H9 (cell line): ENCODE data around the gene CBX5. TPM values are rescaled to one million over a fixed set of nuclear protein-coding genes. Genes with fewer than 3 reads are reported as not detected.
A peak's percentile ranks its signal among the peaks of the same experiment; 100 is the strongest.

Experiments used
- DNase-seq: peaks from one replicate; pipeline ENCODE4 v3.0.0-alpha.2; 2017
- H2AFZ ChIP-seq: one replicate; pipeline ENCODE4 v1.6.1; 2013; ENCODE audit warnings: mild to moderate bottlenecking, low read length, control low read depth, moderate library complexity
- H2AK5ac ChIP-seq: 2 replicates; pipeline ENCODE4 v1.6.1; 2013; ENCODE audit warnings: low read length, control low read depth, mixed read lengths; ENCODE audit not compliant: insufficient read length
- H2BK120ac ChIP-seq: one replicate; pipeline ENCODE4 v1.6.1; 2013; ENCODE audit warnings: low read depth, mild to moderate bottlenecking, low read length, control low read depth, inconsistent platforms; ENCODE audit not compliant: poor library complexity, severe bottlenecking
- H2BK12ac ChIP-seq: 2 replicates; pipeline ENCODE4 v1.6.1; 2013; ENCODE audit warnings: low read length, control low read depth, mixed read lengths, low read depth; ENCODE audit not compliant: insufficient read length
- H2BK15ac ChIP-seq: 2 replicates; pipeline ENCODE4 v1.6.1; 2013; ENCODE audit warnings: low read depth, low read length, control low read depth
- H2BK20ac ChIP-seq: one replicate; pipeline ENCODE4 v1.6.1; 2013; ENCODE audit warnings: low read depth, mild to moderate bottlenecking, low read length, control low read depth, inconsistent platforms; ENCODE audit not compliant: poor library complexity, severe bottlenecking
- H2BK5ac ChIP-seq: 2 replicates; pipeline ENCODE4 v1.6.1; 2013; ENCODE audit warnings: low read length, control low read depth, mixed read lengths; ENCODE audit not compliant: insufficient read length
- H3K14ac ChIP-seq: 2 replicates; pipeline ENCODE4 v1.6.1; 2013; ENCODE audit warnings: low read length, control low read depth; ENCODE audit not compliant: insufficient read depth
- H3K18ac ChIP-seq: 2 replicates; pipeline ENCODE4 v1.6.1; 2013; ENCODE audit warnings: low read depth, mild to moderate bottlenecking, mixed read lengths, low read length, control low read depth; ENCODE audit not compliant: insufficient read length
- H3K23ac ChIP-seq: 2 replicates; pipeline ENCODE4 v1.6.1; 2013; ENCODE audit warnings: low read length, control low read depth, mixed read lengths, low read depth; ENCODE audit not compliant: insufficient read length
- H3K23me2 ChIP-seq: 2 replicates; pipeline ENCODE4 v1.6.1; 2013; ENCODE audit warnings: low read depth, mild to moderate bottlenecking, mixed read lengths, low read length, control low read depth; ENCODE audit not compliant: insufficient read length, poor library complexity, severe bottlenecking
- H3K27ac ChIP-seq: 2 replicates; pipeline ENCODE4 v1.5.1; 2013; ENCODE audit warnings: low read length, control low read depth, mixed read lengths, low read depth; ENCODE audit not compliant: insufficient read length
- H3K27me3 ChIP-seq: 2 replicates; pipeline ENCODE4 v1.6.1; 2013; ENCODE audit warnings: low read length, control low read depth, inconsistent platforms; ENCODE audit not compliant: insufficient read depth
- H3K4ac ChIP-seq: 2 replicates; pipeline ENCODE4 v1.6.1; 2013; ENCODE audit warnings: low read depth, mild to moderate bottlenecking, control low read depth, inconsistent platforms, low read length, moderate library complexity
- H3K4me1 ChIP-seq: 2 replicates; pipeline ENCODE4 v1.6.1; 2013; ENCODE audit warnings: low read length, control low read depth, inconsistent platforms; ENCODE audit not compliant: insufficient read depth
- H3K4me2 ChIP-seq: 2 replicates; pipeline ENCODE4 v1.6.1; 2013; ENCODE audit warnings: low read length, control low read depth, mixed read lengths; ENCODE audit not compliant: insufficient read length, insufficient read depth
- H3K56ac ChIP-seq: 2 replicates; pipeline ENCODE4 v1.6.1; 2013; ENCODE audit warnings: low read depth, mild to moderate bottlenecking, mixed read lengths, low read length, control low read depth; ENCODE audit not compliant: insufficient read length
- H3K79me1 ChIP-seq: 2 replicates; pipeline ENCODE4 v1.6.1; 2013; ENCODE audit warnings: low read depth, mild to moderate bottlenecking, moderate library complexity, low read length, control low read depth, inconsistent platforms; ENCODE audit not compliant: insufficient read depth, poor library complexity, severe bottlenecking
- H3K79me2 ChIP-seq: 2 replicates; pipeline ENCODE4 v1.6.1; 2013; ENCODE audit warnings: low read length, control low read depth, inconsistent platforms; ENCODE audit not compliant: insufficient read depth
- H3K9ac ChIP-seq: 2 replicates; pipeline ENCODE4 v1.6.1; 2013; ENCODE audit warnings: low read length, control low read depth, mixed read lengths; ENCODE audit not compliant: insufficient read length; ENCODE audit errors: extremely low read depth
- H3K9me3 ChIP-seq: one replicate; pipeline ENCODE4 v1.6.1; 2013; ENCODE audit warnings: low read depth, low read length, inconsistent platforms; ENCODE audit not compliant: control insufficient read depth
- H3T11ph ChIP-seq: one replicate; pipeline ENCODE4 v1.6.1; 2013; ENCODE audit warnings: mild to moderate bottlenecking, low read length, control low read depth, inconsistent platforms
- H4K20me1 ChIP-seq: one replicate; pipeline ENCODE4 v1.6.1; 2013; ENCODE audit not compliant: control insufficient read depth, insufficient read length, insufficient read depth
- H4K5ac ChIP-seq: 2 replicates; pipeline ENCODE4 v1.6.1; 2013; ENCODE audit warnings: low read depth, mild to moderate bottlenecking, mixed read lengths, low read length, control low read depth; ENCODE audit not compliant: insufficient read length
- H4K8ac ChIP-seq: replicated peaks from 2 replicates; pipeline ENCODE4 v1.6.1; 2013; ENCODE audit warnings: low read length, control low read depth, mixed read lengths, low read depth; ENCODE audit not compliant: insufficient read length
- H4K91ac ChIP-seq: 2 replicates; pipeline ENCODE4 v1.6.1; 2013; ENCODE audit warnings: low read depth, mild to moderate bottlenecking, moderate library complexity, mixed read lengths, low read length, control low read depth; ENCODE audit not compliant: insufficient read length
- H3K27ac Mint-ChIP-seq, 3 experiments: 2 replicates in 2 of 3; 3 replicates in 1 of 3; pipeline ENCODE4 v1.8.0; 2020 to 2021; ENCODE audit warnings: mixed read lengths in 3 of 3, mild to moderate bottlenecking in 1 of 3, moderate library complexity in 1 of 3
- H3K27me3 Mint-ChIP-seq: 2 replicates; pipeline ENCODE4 v1.8.0; 2021; ENCODE audit warnings: low read depth, mild to moderate bottlenecking, moderate library complexity, mixed read lengths
- H3K36me3 Mint-ChIP-seq, 3 experiments: 2 replicates in 2 of 3; 3 replicates in 1 of 3; pipeline ENCODE4 v1.8.0; 2020 to 2021; ENCODE audit warnings: low read depth in 3 of 3, mixed read lengths in 3 of 3; ENCODE audit not compliant: insufficient read depth in 1 of 3
- H3K4me1 Mint-ChIP-seq, 2 experiments: 2 replicates each; pipeline ENCODE4 v1.8.0; 2020; ENCODE audit warnings: mixed read lengths in 2 of 2
- H3K4me3 Mint-ChIP-seq, 2 experiments: 2 replicates in 1 of 2; 3 replicates in 1 of 2; pipeline ENCODE4 v1.8.0; 2020 to 2021; ENCODE audit warnings: mild to moderate bottlenecking in 2 of 2, mixed read lengths in 2 of 2, moderate library complexity in 1 of 2
- H3K9me3 Mint-ChIP-seq, 2 experiments: 2 replicates in 1 of 2; 3 replicates in 1 of 2; pipeline ENCODE4 v1.8.0; 2020; ENCODE audit warnings: mild to moderate bottlenecking in 2 of 2, mixed read lengths in 2 of 2, moderate library complexity in 1 of 2
- CTCF ChIP-seq: fragments of 200-600 bp; sonication (generic); conservative IDR thresholded peaks from 3 replicates; pipeline ENCODE4 v1.8.0; 2021; ENCODE audit warnings: antibody characterized with exemption, mild to moderate bottlenecking
- WGBS: extraction: QIAGEN DNeasy Blood & Tissue Kit; methylation state at CpG from one replicate; pipeline ENCODE4 v1.1.7; 2013; ENCODE audit warnings: missing lambda C conversion rate, low lambda C conversion rate, mixed read lengths; ENCODE audit not compliant: insufficient read length; ENCODE audit errors: extremely low coverage; 5-methylcytosine and 5-hydroxymethylcytosine counted together
- total RNA-seq: library from RNA; stranded (reverse); gene quantifications from 2 replicates; pipeline ENCODE4 v1.2.1, GENCODE V29; 2021

The CBX5 gene
- total RNA-seq, 1 experiment from 2014 or later, result 206 TPM

- H3K4me2 ChIP-seq, result no peak overlapping the region
- H3K27me3 ChIP-seq, result no peaks in the 10 kb centered on the region
- no peak overlapping the region for H4K91ac ChIP-seq
- no peak overlapping the region for H3K14ac ChIP-seq
- H3K9ac ChIP-seq, result no peak overlapping the region
- H3K79me1 ChIP-seq, result no peaks in the 10 kb centered on the region
- no peak overlapping the region for H3K56ac ChIP-seq
- no peak overlapping the region for H3K27ac Mint-ChIP-seq
- no peaks in the 10 kb centered on the region for H3K9me3 Mint-ChIP-seq
- H3K4ac ChIP-seq, result no peak overlapping the region
- DNase-seq, result peak; percentile 64
- WGBS, result no CpG with 5 or more reads among the region's 8 CpGs
- no peaks in the 10 kb centered on the region for H3K9me3 ChIP-seq
- no peak for TF ChIP-seq CTCF
- no peak overlapping the region for H3K4me3 Mint-ChIP-seq
- no peak overlapping the region for H2AK5ac ChIP-seq
- no peak overlapping the region for H2BK5ac ChIP-seq
- no peak overlapping the region for H2AFZ ChIP-seq
- peaks cover 31 to 36% of the 10 kb centered on the region in 2 experiments for H3K4me1 Mint-ChIP-seq
- no peak overlapping the region for H3K23ac ChIP-seq
- H3T11ph ChIP-seq, result no peak overlapping the region
- no peaks in the 10 kb centered on the region for H3K23me2 ChIP-seq
- no peaks in the 10 kb centered on the region for H3K79me2 ChIP-seq
- peaks cover 13% of the 10 kb centered on the region for H3K27me3 Mint-ChIP-seq
- no peak overlapping the region for H2BK120ac ChIP-seq
- no peak overlapping the region for H4K8ac ChIP-seq
- no peak overlapping the region for H2BK20ac ChIP-seq
- peaks cover 8% of the 10 kb centered on the region; the same call in 1 of the 2 replicates for H3K4me1 ChIP-seq
- no peak overlapping the region for H4K5ac ChIP-seq
- no peak overlapping the region for H3K18ac ChIP-seq
- no peak overlapping the region for H2BK15ac ChIP-seq
- H2BK12ac ChIP-seq, result no peak overlapping the region
- H4K20me1 ChIP-seq, result no peaks in the 10 kb centered on the region
- no peak overlapping the region for H3K27ac ChIP-seq
- H3K36me3 Mint-ChIP-seq, result no peaks in the 10 kb centered on the region
These were observed 27.2 kb upstream of the CBX5 start for GRCh38 chr12:54306925-54307741.
